ENCODE measurements around the gene PAGR1. TPM values are rescaled to one million over a fixed set of nuclear protein-coding genes. Genes with fewer than 3 reads are reported as not detected.

The PAGR1 gene
- total and polyA plus RNA-seq, 2 of the 8 experiments (the other 6 are each of a cell fraction or from before 2014, with no cell fraction given): 35.4 to 56.4 TPM

DNA sequence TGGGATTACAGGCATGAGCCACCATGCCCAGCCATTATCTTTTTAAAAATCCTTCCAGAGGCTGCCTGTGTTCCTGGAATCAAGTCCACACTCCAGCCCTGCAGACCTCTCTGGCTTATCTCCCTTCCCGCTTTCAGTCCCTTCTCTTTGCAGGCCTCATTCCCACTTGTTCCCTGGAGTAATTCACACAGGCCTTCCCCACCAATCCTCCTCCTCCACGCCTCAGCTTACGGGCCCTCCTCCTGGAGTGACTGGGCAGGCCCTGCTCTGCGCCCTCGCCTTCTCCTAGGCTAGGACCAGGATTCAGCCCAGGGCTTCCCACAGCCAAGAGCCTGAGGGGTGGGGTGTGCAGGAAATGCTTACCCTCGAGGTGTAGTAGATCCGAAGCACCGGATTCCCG lies 44.3 kb downstream of the PAGR1 start:
- Histone ChIP-seq H2BK5ac (ENCODE audit: low read depth, low read length) (no peak overlapping the region), H4K5ac (ENCODE audit: insufficient read length, low read depth, low read length) (no peak overlapping the region), H2BK15ac (ENCODE audit: low read length) (no peak overlapping the region), H3K18ac (ENCODE audit: extremely low read depth, low read length) (no peak overlapping the region), H4K8ac (ENCODE audit: extremely low read depth, insufficient read depth, low read length) (peak overlapping the region; percentile 36), H3K14ac (ENCODE audit: insufficient read length) (no peak overlapping the region), H3K9ac (replicated peaks in 1 of 4; ENCODE audit: extremely low read depth in 1 of 4, low read depth in 3 of 4, low read length in 3 of 4) (no peak overlapping the region), H4K91ac (replicated peaks; ENCODE audit: insufficient read length, low read length) (no peak overlapping the region), H3K36me3 (ENCODE audit: control insufficient read depth in 2 of 4, insufficient read depth in 4 of 4, low read length in 3 of 4) (peaks cover 0 to 11% (median 6%) of the 10 kb centered on the region in 4 experiments; a peak in 5 of 8 replicates), H3K27ac (ENCODE audit: low read depth, low read length) (no peak overlapping the region), H3K4me2 (ENCODE audit: insufficient read depth in 1 of 2, low read depth in 2 of 2, low read length in 2 of 2) (no peak overlapping the region), H2BK20ac (ENCODE audit: low read length) (no peak overlapping the region), H3K23ac (ENCODE audit: insufficient read length) (no peak overlapping the region), H3K4me1 (replicated peaks in 1 of 4; ENCODE audit: control insufficient read depth in 3 of 4, insufficient read depth in 4 of 4, low read length in 3 of 4) (peaks cover 0 to 7% (median 3%) of the 10 kb centered on the region in 4 experiments; a peak in 3 of 7 replicates), H2AK5ac (ENCODE audit: low read depth, low read length) (no peak overlapping the region), H3K79me2 (ENCODE audit: control insufficient read depth in 1 of 2, insufficient read depth in 2 of 2, low read length in 2 of 2) (peaks cover 0 to 9% of the 10 kb centered on the region in 2 experiments; a peak in 2 of 4 replicates), H3K79me1 (ENCODE audit: low read depth, low read length) (peaks cover 9% of the 10 kb centered on the region), H3K56ac (replicated peaks; ENCODE audit: insufficient read length, low read depth, low read length) (no peak overlapping the region), H3K9me3 (ENCODE audit: insufficient read depth in 2 of 2, low read depth in 1 of 2, low read length in 1 of 2) (no peaks in the 10 kb centered on the region), H2AFZ (ENCODE audit: low read length) (no peak overlapping the region), H3K4ac (replicated peaks; ENCODE audit: insufficient read length, low read depth, low read length) (no peak overlapping the region), H3K27me3 (replicated peaks in 1 of 4; ENCODE audit: control insufficient read depth in 3 of 4, extremely low read depth in 1 of 4, insufficient read depth in 3 of 4, low read length in 3 of 4) (no peaks in the 10 kb centered on the region), H3K4me3 (ENCODE audit: extremely low read depth in 1 of 4, insufficient read depth in 2 of 4, low read depth in 3 of 4, low read length in 4 of 4) (no peak overlapping the region), H4K20me1 (replicated peaks in 1 of 2; ENCODE audit: control insufficient read depth in 1 of 2, insufficient read depth in 2 of 2, low read length in 2 of 2) (peaks cover 0 to 5% of the 10 kb centered on the region in 2 experiments), H3K23me2 (ENCODE audit: low read depth, low read length) (peaks cover 8% of the 10 kb centered on the region; the same call in 1 of the 2 replicates), H2BK12ac (ENCODE audit: low read depth, low read length) (no peak overlapping the region), H2BK120ac (replicated peaks; ENCODE audit: low read depth, low read length) (no peak overlapping the region)
- FAIRE-seq (no peak), DNase-seq (ENCODE audit: low read depth in 1 of 2, low spot score in 2 of 2) (no peak)
- WGBS, 2 experiments (ENCODE audit: extremely low coverage in 1 of 2, insufficient coverage in 1 of 2, insufficient read length in 1 of 2, insufficient replicate concordance in 2 of 2, low coverage in 1 of 2, low lambda C conversion rate in 2 of 2, missing lambda C conversion rate in 1 of 2): 91% methylated on average over 9 of the region's 9 CpGs; no CpG with 5 or more reads in 1 of the 2 experiments
- CTCF ChIA-PET (ENCODE audit: partially characterized antibody): interaction anchor here (0.6 to 2.9 kb wide), 3 partner anchors 12 to 180 kb away, joined by 3 to 11 read pairs (median 3); no protein-coding TSS in a partner anchor
- POLR2A ChIA-PET (ENCODE audit: partially characterized antibody): interaction anchor here (3.7 kb wide), 1 partner anchor 11 kb away, joined by 11 read pairs; no protein-coding TSS in a partner anchor
- no peak for TF ChIP-seq SIN3A (conservative IDR thresholded peaks at IDR 0.05 in 1 of 2, IDR thresholded peaks at IDR 0.05 in 1 of 2; ENCODE audit: low read depth in 1 of 2, low read length in 2 of 2)
- TF ChIP-seq HDAC6 (IDR thresholded peaks at IDR 0.05; ENCODE audit: low read depth, low read length): no peak
- no peak for TF ChIP-seq SUZ12 (IDR thresholded peaks at IDR 0.05; ENCODE audit: low read length)
- TF ChIP-seq TBP (IDR thresholded peaks at IDR 0.05; ENCODE audit: low read depth, low read length): no peak
- no peak for TF ChIP-seq POLR2AphosphoS5 (IDR thresholded peaks at IDR 0.05; ENCODE audit: low read depth, low read length)
- TF ChIP-seq JUN (IDR thresholded peaks at IDR 0.05; ENCODE audit: low read depth, low read length): no peak
- no peak for TF ChIP-seq EZH2 (IDR thresholded peaks at IDR 0.05; ENCODE audit: low read depth, low read length, severe bottlenecking)
